Gastrocnemius medialis (tissue), 4 donors: ENCODE data around the gene PCCB. TPM values are rescaled to one million over a fixed set of nuclear protein-coding genes. Genes with fewer than 3 reads are reported as not detected.

Experiments
- ATAC-seq, 2 donors: fragments of 150-250 bp; one replicate each; pipeline ENCODE4 v1.9.1; 2016
- DNase-seq, 2 donors: peaks; one replicate each; pipeline ENCODE4 v3.0.0-alpha.2; 2019
- H3K27ac ChIP-seq, 4 donors: fragments of 200-600 bp; sonication (generic); 1 replicate in 1 of 4; 2 replicates in 3 of 4; pipeline ENCODE4 v1.5.1; 2016 to 2018; ENCODE audit warnings: mild to moderate bottlenecking in 2 of 4, moderate library complexity in 1 of 4
- H3K27me3 ChIP-seq, 3 donors: fragments of 200-600 bp; sonication (generic) in 2 of 3; 1 replicate in 1 of 3; 2 replicates in 2 of 3; pipeline versions ENCODE4 v1.5.1 to v1.6.0; 2016 to 2019; ENCODE audit warnings: mild to moderate bottlenecking in 1 of 3, moderate library complexity in 1 of 3
- H3K36me3 ChIP-seq, 2 donors: fragments of 200-600 bp; sonication (generic) in 1 of 2; one replicate each; pipeline ENCODE4 v1.5.1; 2017 to 2018
- H3K4me1 ChIP-seq, 2 donors: fragments of 200-600 bp; sonication (generic) in 1 of 2; one replicate each; pipeline ENCODE4 v1.5.1; 2016 to 2017; ENCODE audit warnings: mild to moderate bottlenecking in 2 of 2
- H3K4me3 ChIP-seq, 4 donors: fragments of 200-600 bp; sonication (generic) in 3 of 4; 1 replicate in 1 of 4; 2 replicates in 3 of 4; pipeline ENCODE4 v1.5.1; 2016 to 2019; ENCODE audit warnings: mild to moderate bottlenecking in 2 of 4
- H3K9me3 ChIP-seq, 3 donors: fragments of 200-600 bp; sonication (generic) in 2 of 3; 1 replicate in 1 of 3; 2 replicates in 2 of 3; pipeline ENCODE4 v1.5.1; 2016 to 2019
- CTCF ChIP-seq, 5 experiments: fragments of 450-650 bp in 3 of 5; fragments of 200-600 bp in 2 of 5; sonication (generic) in 2 of 5; IDR thresholded peaks in 4 of 5; conservative IDR thresholded peaks in 1 of 5; 1 replicate in 4 of 5; 2 replicates in 1 of 5; pipeline ENCODE4 v1.5.1; 2016 to 2019; ENCODE audit warnings: antibody characterized with exemption in 5 of 5, mild to moderate bottlenecking in 3 of 5, moderate library complexity in 3 of 5
- POLR2A ChIP-seq, 2 donors: fragments of 450-650 bp; IDR thresholded peaks; one replicate each; pipeline ENCODE4 v1.6.1; 2017; ENCODE audit warnings: antibody characterized with exemption in 2 of 2, mild to moderate bottlenecking in 2 of 2, moderate library complexity in 2 of 2
- in situ Hi-C, 4 donors: fragments of 200-750 bp; cut with MboI; loops; one replicate each; pipeline versions ENCODE4 v1.15.0 to v1.8.0; 2017; ENCODE audit warnings: low sequenced_read_pairs in 4 of 4
- intact Hi-C: fragments of 100-400 bp; cut with DNase I; formaldehyde crosslinking; loops from one replicate; pipeline ENCODE4 v1.15.1; 2023; ENCODE audit warnings: low total_unique reads
- total RNA-seq, 4 donors: library from RNA; depleted of rRNA; stranded (reverse); fragments of >200 nt; gene quantifications; one replicate each; pipeline versions ENCODE4 v1.1.0 to v1.2.3, GENCODE V29; 2016

The PCCB gene
- total RNA-seq, 4 donors from 2014 or later, result 29.8 to 41.4 (median 37.9) TPM

- in situ Hi-C loops, result no loop called here
- Histone ChIP-seq H3K9me3 (no peaks in the 10 kb centered on the region), H3K4me1 (no peaks in the 10 kb centered on the region), H3K4me3 (no peak overlapping the region), H3K36me3 (no peaks in the 10 kb centered on the region), H3K27me3 (no peaks in the 10 kb centered on the region), H3K27ac (no peak overlapping the region)
- no peak for TF ChIP-seq POLR2A (IDR thresholded peaks at IDR 0.05)
- no peak for TF ChIP-seq CTCF (IDR thresholded peaks at IDR 0.05 in 4 of 5, conservative IDR thresholded peaks at IDR 0.05 in 1 of 5)
- DNase-seq, result no peak
- ATAC-seq, result no peak
- intact Hi-C loops, result no loop called here
These were observed 11.0 kb upstream of the PCCB start for GRCh38 chr3:136239094-136239493.

- in situ Hi-C loops, result loop anchor here in 2 of 4 donors (5.0 to 10.0 kb wide), 2 partner anchors 51 to 163 kb away; partner anchors contain the start of gene MSL2 (in 1 of the 2)
- H3K27ac ChIP-seq, result no peak overlapping the region
- intact Hi-C loops, result no loop called here
These were observed 4.4 kb upstream of the PCCB start for GRCh38 chr3:136245691-136246090.

GRCh38 chr3:136247436-136247835 lies 2.7 kb upstream of the PCCB start:
- no peaks in the 10 kb centered on the region for H3K9me3 ChIP-seq
- TF ChIP-seq POLR2A (IDR thresholded peaks at IDR 0.05) (no peak), CTCF (IDR thresholded peaks at IDR 0.05 in 4 of 5, conservative IDR thresholded peaks at IDR 0.05 in 1 of 5) (no peak)
- H3K27ac ChIP-seq, result no peak overlapping the region
- ATAC-seq, result no peak
- no peak for DNase-seq
- H3K4me1 ChIP-seq, result peaks cover 16 to 20% of the 10 kb centered on the region in 2 donors
- H3K27me3 ChIP-seq, result no peaks in the 10 kb centered on the region
- in situ Hi-C loops (loop anchor here in 2 of 4 donors (5.0 to 10.0 kb wide), 2 partner anchors 53 to 165 kb away; partner anchors contain the start of gene MSL2 (in 1 of the 2)), intact Hi-C loops (no loop called here)
- H3K36me3 ChIP-seq, result no peaks in the 10 kb centered on the region
- H3K4me3 ChIP-seq, result no peak overlapping the region

More at GRCh38 chr3:136245691-136246090, 4.4 kb upstream of the PCCB start:
- ATAC-seq, result no peak
- H3K9me3 ChIP-seq, result no peaks in the 10 kb centered on the region
- H3K27me3 ChIP-seq, result no peaks in the 10 kb centered on the region
- H3K4me3 ChIP-seq, result no peak overlapping the region
- no peak for TF ChIP-seq CTCF (IDR thresholded peaks at IDR 0.05 in 4 of 5, conservative IDR thresholded peaks at IDR 0.05 in 1 of 5)
- TF ChIP-seq POLR2A (IDR thresholded peaks at IDR 0.05), result no peak
- no peaks in the 10 kb centered on the region for H3K36me3 ChIP-seq
- no peak for DNase-seq
- peaks cover 2 to 5% of the 10 kb centered on the region in 2 donors for H3K4me1 ChIP-seq

GRCh38 chr3:136247855-136248590 lies 2.1 kb upstream of the PCCB start:
- in situ Hi-C loops, result loop anchor here in 2 of 4 donors (5.0 to 10.0 kb wide), 2 partner anchors 53 to 166 kb away; partner anchors contain the start of gene MSL2 (in 1 of the 2)
- ATAC-seq, result no peak
- intact Hi-C loops, result no loop called here

More at GRCh38 chr3:136247855-136248590, 2.1 kb upstream of the PCCB start:
- H3K27me3 ChIP-seq, result no peaks in the 10 kb centered on the region
- no peak overlapping the region for H3K4me3 ChIP-seq
- H3K9me3 ChIP-seq, result no peaks in the 10 kb centered on the region
- no peak overlapping the region for H3K27ac ChIP-seq
- H3K36me3 ChIP-seq, result no peaks in the 10 kb centered on the region
- peaks cover 16 to 20% of the 10 kb centered on the region in 2 donors for H3K4me1 ChIP-seq
- no peak for DNase-seq
- no peak for TF ChIP-seq CTCF (IDR thresholded peaks at IDR 0.05 in 4 of 5, conservative IDR thresholded peaks at IDR 0.05 in 1 of 5)
- no peak for TF ChIP-seq POLR2A (IDR thresholded peaks at IDR 0.05)
